ENCODE data around the gene TSPAN4.

The TSPAN4 gene

GRCh38 chr11:863023-863909 is 20.6 kb downstream of the TSPAN4 start:
- H3K4me3 ChIP-seq (ENCODE audit: low read length) = no peak overlapping the region
- no peak for TF ChIP-seq ZNF274 (IDR thresholded peaks at IDR 0.05; ENCODE audit: low read depth, low read length)

- TF ChIP-seq ZNF274 (IDR thresholded peaks at IDR 0.05; ENCODE audit: low read depth, low read length) = no peak
- H3K4me3 ChIP-seq (ENCODE audit: low read length) = no peak overlapping the region
These were observed 21.5 kb downstream of the TSPAN4 start for GRCh38 chr11:863910-864827.

- no peak overlapping the region for H3K4me3 ChIP-seq (ENCODE audit: low read length)
- no peak for TF ChIP-seq ZNF274 (IDR thresholded peaks at IDR 0.05; ENCODE audit: low read depth, low read length)
These were observed 22.2 kb downstream of the TSPAN4 start for GRCh38 chr11:864898-865297.

- H3K4me3 ChIP-seq (ENCODE audit: low read length) = no peak overlapping the region
- no peak for TF ChIP-seq ZNF274 (IDR thresholded peaks at IDR 0.05; ENCODE audit: low read depth, low read length)
These were observed 23.1 kb downstream of the TSPAN4 start for GRCh38 chr11:865462-866430.

GRCh38 chr11:866481-866880 is 23.8 kb downstream of the TSPAN4 start:
- no peak for TF ChIP-seq ZNF274 (IDR thresholded peaks at IDR 0.05; ENCODE audit: low read depth, low read length)
- H3K4me3 ChIP-seq (ENCODE audit: low read length) = no peak overlapping the region

- TF ChIP-seq ZNF274 (IDR thresholded peaks at IDR 0.05; ENCODE audit: low read depth, low read length) = no peak
These were observed 25.3 kb downstream of the TSPAN4 start for GRCh38 chr11:867856-868358.

GRCh38 chr11:868394-868793 is 25.7 kb downstream of the TSPAN4 start:
- TF ChIP-seq ZNF274 (IDR thresholded peaks at IDR 0.05; ENCODE audit: low read depth, low read length) = no peak
- no peak overlapping the region for H3K4me3 ChIP-seq (ENCODE audit: low read length)

More at GRCh38 chr11:867856-868358, 25.3 kb downstream of the TSPAN4 start:
- H3K4me3 ChIP-seq (ENCODE audit: low read length) = no peak overlapping the region

GRCh38 chr11:868802-869201 is 26.1 kb downstream of the TSPAN4 start:
- no peak for TF ChIP-seq ZNF274 (IDR thresholded peaks at IDR 0.05; ENCODE audit: low read depth, low read length)
- no peak overlapping the region for H3K4me3 ChIP-seq (ENCODE audit: low read length)

- no peak for TF ChIP-seq ZNF274 (IDR thresholded peaks at IDR 0.05; ENCODE audit: low read depth, low read length)
- H3K4me3 ChIP-seq (ENCODE audit: low read length) = no peak overlapping the region
These were observed 26.9 kb downstream of the TSPAN4 start for GRCh38 chr11:869399-870126.

- no peak for TF ChIP-seq ZNF274 (IDR thresholded peaks at IDR 0.05; ENCODE audit: low read depth, low read length)
- no peak overlapping the region for H3K4me3 ChIP-seq (ENCODE audit: low read length)
These were observed 27.4 kb downstream of the TSPAN4 start for GRCh38 chr11:870127-870413.

- no peak for TF ChIP-seq ZNF274 (IDR thresholded peaks at IDR 0.05; ENCODE audit: low read depth, low read length)
- H3K4me3 ChIP-seq (ENCODE audit: low read length) = no peak overlapping the region
These were observed 27.8 kb downstream of the TSPAN4 start for GRCh38 chr11:870418-870817.

GRCh38 chr11:871472-871871 is 28.8 kb downstream of the TSPAN4 start:
- TF ChIP-seq ZNF274 (IDR thresholded peaks at IDR 0.05; ENCODE audit: low read depth, low read length) = no peak

GRCh38 chr11:872799-873198 is 30.1 kb downstream of the TSPAN4 start:
- H3K4me3 ChIP-seq (ENCODE audit: low read length) = no peak overlapping the region
- TF ChIP-seq ZNF274 (IDR thresholded peaks at IDR 0.05; ENCODE audit: low read depth, low read length) = no peak

More at GRCh38 chr11:871472-871871, 28.8 kb downstream of the TSPAN4 start:
- H3K4me3 ChIP-seq (ENCODE audit: low read length) = no peak overlapping the region
